ENCODE data around the gene GJD4.

DNA sequence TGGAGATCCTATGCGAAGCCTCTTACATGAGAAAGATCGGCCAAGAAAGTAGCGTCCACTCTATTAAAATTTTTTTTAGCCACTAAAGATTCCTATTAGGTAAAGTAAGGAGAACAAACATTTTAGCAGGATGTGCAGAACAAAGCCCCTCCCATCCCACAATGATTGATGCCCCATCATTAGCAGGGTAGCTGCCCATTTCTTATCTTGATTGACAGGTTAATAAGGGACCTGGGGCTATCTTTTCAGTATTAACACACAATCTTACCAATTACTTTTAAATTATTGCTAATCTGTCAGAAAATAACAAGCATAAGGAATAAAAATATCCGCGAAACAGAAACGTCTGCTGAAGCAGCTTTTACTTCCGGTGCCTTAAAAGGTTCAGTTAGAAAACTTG lies 31.8 kb downstream of the GJD4 start:
- TF ChIP-seq, protein P1, sequence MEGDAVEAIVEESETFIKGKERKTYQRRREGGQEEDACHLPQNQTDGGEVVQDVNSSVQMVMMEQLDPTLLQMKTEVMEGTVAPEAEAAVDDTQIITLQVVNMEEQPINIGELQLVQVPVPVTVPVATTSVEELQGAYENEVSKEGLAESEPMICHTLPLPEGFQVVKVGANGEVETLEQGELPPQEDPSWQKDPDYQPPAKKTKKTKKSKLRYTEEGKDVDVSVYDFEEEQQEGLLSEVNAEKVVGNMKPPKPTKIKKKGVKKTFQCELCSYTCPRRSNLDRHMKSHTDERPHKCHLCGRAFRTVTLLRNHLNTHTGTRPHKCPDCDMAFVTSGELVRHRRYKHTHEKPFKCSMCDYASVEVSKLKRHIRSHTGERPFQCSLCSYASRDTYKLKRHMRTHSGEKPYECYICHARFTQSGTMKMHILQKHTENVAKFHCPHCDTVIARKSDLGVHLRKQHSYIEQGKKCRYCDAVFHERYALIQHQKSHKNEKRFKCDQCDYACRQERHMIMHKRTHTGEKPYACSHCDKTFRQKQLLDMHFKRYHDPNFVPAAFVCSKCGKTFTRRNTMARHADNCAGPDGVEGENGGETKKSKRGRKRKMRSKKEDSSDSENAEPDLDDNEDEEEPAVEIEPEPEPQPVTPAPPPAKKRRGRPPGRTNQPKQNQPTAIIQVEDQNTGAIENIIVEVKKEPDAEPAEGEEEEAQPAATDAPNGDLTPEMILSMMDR (conservative IDR thresholded peaks at IDR 0.05) = no peak
- no peak for TF ChIP-seq EZH2 (IDR thresholded peaks at IDR 0.05; ENCODE audit: low read depth)

Measured in PC-9 (cell line).